Neuron (in vitro differentiated cells): ENCODE measurements around the gene ZNF185.
"Not testable (repeated sequence)": the region's sequence is repeated elsewhere in the genome, so short reads cannot be mapped to it uniquely, and the experiment has no call there.

Experiments used
- H2AFZ ChIP-seq: one replicate; pipeline ENCODE4 v1.6.1; 2013; ENCODE audit warnings: low read depth, mild to moderate bottlenecking, inconsistent platforms, low read length, moderate library complexity
- H3K27me3 ChIP-seq: one replicate; pipeline ENCODE4 v1.6.1; 2013; ENCODE audit warnings: low read length; ENCODE audit not compliant: insufficient read depth
- H3K36me3 ChIP-seq: one replicate; pipeline ENCODE4 v1.6.1; 2013; ENCODE audit warnings: low read length; ENCODE audit not compliant: insufficient read depth
- H3K4me1 ChIP-seq: one replicate; pipeline ENCODE4 v1.6.1; 2013; ENCODE audit warnings: low read length; ENCODE audit not compliant: insufficient read depth
- H3K4me3 ChIP-seq: 2 replicates; pipeline ENCODE4 v1.5.1; 2013; ENCODE audit warnings: mild to moderate bottlenecking, low read length, moderate library complexity
- H3K9me3 ChIP-seq: one replicate; pipeline ENCODE4 v1.6.1; 2013; ENCODE audit warnings: low read length

Gene ZNF185

GRCh38 chrX:152899874-152900719, 2.2 kb downstream of the ZNF185 start:
- H3K4me1 ChIP-seq = no peaks in the 10 kb centered on the region
- H3K36me3 ChIP-seq = no peaks in the 10 kb centered on the region
- no peak overlapping the region for H2AFZ ChIP-seq
- no peak overlapping the region for H3K4me3 ChIP-seq
- H3K27me3 ChIP-seq = peaks cover 37% of the 10 kb centered on the region
- no peaks in the 10 kb centered on the region for H3K9me3 ChIP-seq

GRCh38 chrX:152900937-152901445, 3.1 kb downstream of the ZNF185 start:
- H3K27me3 ChIP-seq = peaks cover 34% of the 10 kb centered on the region
- H3K4me1 ChIP-seq = peaks cover under 1% of the 10 kb centered on the region
- H3K36me3 ChIP-seq = no peaks in the 10 kb centered on the region
- H3K9me3 ChIP-seq = no peaks in the 10 kb centered on the region
- no peak overlapping the region for H3K4me3 ChIP-seq
- H2AFZ ChIP-seq = no peak overlapping the region

DNA sequence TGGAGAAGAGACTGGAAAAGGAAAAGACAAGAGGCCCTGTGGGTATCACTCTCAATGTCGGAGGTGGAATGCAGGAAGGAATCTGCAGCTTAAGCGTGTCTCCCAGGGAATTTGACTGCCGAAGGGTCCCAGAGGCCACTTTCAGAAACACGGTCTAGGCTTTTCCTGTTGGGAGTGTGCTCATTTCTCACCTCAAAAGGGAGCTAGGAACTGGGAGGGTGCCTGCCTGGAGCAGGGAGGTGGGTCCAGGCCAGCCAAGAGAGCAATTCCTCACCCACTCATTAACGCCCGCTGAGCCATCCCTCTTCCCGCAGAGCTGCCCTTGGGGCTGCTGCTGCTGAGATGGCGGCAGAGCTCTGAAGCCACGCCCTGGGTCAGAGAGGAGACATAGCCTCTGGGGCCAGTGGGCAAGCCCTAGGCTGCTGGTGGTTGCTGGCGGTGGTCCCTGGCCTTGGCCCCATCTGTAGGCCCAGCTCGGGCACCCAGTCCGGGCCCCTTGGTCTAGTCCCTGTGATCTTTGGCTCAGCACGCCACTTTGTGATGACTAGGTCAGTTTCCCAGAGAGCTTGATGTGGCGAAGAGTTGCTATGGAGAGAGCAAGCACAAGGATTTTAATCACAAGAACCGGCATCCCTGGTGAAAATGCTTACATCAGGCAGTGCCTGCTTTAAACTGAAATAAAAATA, 4.1 kb downstream of the ZNF185 start:
- Histone ChIP-seq H3K4me1 (peaks cover 10% of the 10 kb centered on the region), H2AFZ (no peak overlapping the region), H3K36me3 (no peaks in the 10 kb centered on the region), H3K9me3 (no peaks in the 10 kb centered on the region), H3K27me3 (peaks cover 32% of the 10 kb centered on the region), H3K4me3 (no peak overlapping the region)

- Histone ChIP-seq H3K4me1 (peaks cover 12% of the 10 kb centered on the region), H3K4me3 (no peak overlapping the region), H3K36me3 (no peaks in the 10 kb centered on the region), H3K27me3 (peaks cover 28% of the 10 kb centered on the region), H3K9me3 (no peaks in the 10 kb centered on the region), H2AFZ (no peak overlapping the region)
Measured at GRCh38 chrX:152902502-152902820, 4.6 kb downstream of the ZNF185 start.

DNA sequence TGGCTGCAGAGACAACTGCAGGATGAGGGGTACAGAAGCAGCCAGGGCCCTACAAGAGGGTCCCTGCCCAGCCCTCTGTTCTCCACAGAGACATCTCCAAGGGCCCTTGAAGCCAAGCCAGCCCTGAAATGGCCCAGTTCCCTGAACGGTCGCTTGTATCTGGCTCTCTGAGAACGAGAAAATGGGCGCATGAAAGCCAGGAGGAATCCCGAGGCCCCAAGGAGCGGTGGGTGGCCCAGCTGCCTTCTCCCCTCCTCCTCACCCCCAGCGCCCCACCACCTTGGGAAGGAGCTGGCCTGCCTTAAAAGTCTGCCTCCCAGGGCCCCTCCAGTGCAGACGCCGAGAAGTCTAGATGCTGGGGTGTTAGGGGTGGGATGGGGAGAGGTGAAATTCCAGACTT, 5.7 kb downstream of the ZNF185 start:
- Histone ChIP-seq H2AFZ (no peak overlapping the region), H3K4me3 (no peak overlapping the region), H3K27me3 (peaks cover 25% of the 10 kb centered on the region), H3K4me1 (peaks cover 14% of the 10 kb centered on the region), H3K9me3 (no peaks in the 10 kb centered on the region), H3K36me3 (no peaks in the 10 kb centered on the region)

DNA sequence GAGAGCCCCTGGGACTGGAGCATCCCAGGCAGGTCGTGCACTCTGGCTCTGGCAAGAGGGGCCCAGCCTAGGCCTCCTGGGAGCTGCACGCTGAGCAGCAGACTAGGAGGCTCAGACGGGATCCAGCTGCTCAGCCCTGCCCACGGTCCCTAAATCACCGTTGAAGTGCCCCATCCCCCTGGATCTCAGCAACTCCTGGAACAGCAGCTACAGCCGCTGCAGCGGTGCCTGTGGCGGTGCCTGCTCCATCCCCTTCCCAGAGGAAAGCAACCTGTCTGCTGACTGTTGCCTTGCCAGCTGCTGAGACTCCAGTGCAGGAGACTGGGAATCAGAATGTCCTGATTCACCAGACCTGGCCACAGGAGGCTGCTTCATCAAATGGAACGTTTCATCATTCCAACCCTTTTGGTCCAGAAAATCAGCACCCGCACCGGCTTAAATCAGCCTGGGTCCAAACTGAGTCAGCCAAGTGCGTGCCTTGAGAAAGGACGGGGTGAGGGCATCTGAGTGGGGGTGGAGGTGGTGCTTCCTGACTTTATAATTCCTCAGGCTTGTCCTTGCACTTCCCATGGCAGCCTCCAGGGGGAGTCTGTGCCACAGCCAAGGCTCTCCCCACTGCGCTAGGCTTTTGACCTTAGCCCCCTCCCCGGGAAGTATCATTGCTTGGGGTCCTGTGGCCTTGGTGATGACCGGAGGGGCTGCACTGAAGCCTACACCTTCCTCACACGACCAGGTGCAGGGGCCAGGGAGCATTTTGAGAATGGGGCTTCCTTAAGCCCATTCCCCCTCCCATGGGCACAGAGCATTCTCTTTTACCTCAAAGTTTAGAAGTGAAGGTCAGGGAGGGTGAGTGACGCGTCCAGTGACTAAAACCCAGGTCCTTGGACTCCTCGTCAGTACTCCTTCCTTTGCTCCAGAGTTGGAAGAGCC, 6.5 kb downstream of the ZNF185 start:
- Histone ChIP-seq H3K36me3 (no peaks in the 10 kb centered on the region), H2AFZ (no peak overlapping the region), H3K4me3 (no peak overlapping the region), H3K4me1 (peaks cover 14% of the 10 kb centered on the region), H3K9me3 (no peaks in the 10 kb centered on the region), H3K27me3 (peaks cover 22% of the 10 kb centered on the region)

GRCh38 chrX:152905081-152905420, 7.2 kb downstream of the ZNF185 start:
- Histone ChIP-seq H3K4me1 (peaks cover 14% of the 10 kb centered on the region), H2AFZ (no peak overlapping the region), H3K36me3 (no peaks in the 10 kb centered on the region), H3K9me3 (no peaks in the 10 kb centered on the region), H3K4me3 (no peak overlapping the region), H3K27me3 (peaks cover 18% of the 10 kb centered on the region)

- peaks cover 14% of the 10 kb centered on the region for H3K4me1 ChIP-seq
- no peaks in the 10 kb centered on the region for H3K36me3 ChIP-seq
- no peaks in the 10 kb centered on the region for H3K27me3 ChIP-seq
- H2AFZ ChIP-seq = no peak overlapping the region
- H3K9me3 ChIP-seq = no peaks in the 10 kb centered on the region
- peak overlapping the region; percentile 32 for H3K4me3 ChIP-seq
Measured at GRCh38 chrX:152907084-152907651, 9.3 kb downstream of the ZNF185 start.

- peaks cover 14% of the 10 kb centered on the region for H3K4me1 ChIP-seq
- no peak overlapping the region for H3K4me3 ChIP-seq
- H3K27me3 ChIP-seq = no peaks in the 10 kb centered on the region
- no peaks in the 10 kb centered on the region for H3K36me3 ChIP-seq
- no peaks in the 10 kb centered on the region for H3K9me3 ChIP-seq
- H2AFZ ChIP-seq = no peak overlapping the region
Measured at GRCh38 chrX:152908486-152908885, 10.6 kb downstream of the ZNF185 start.

DNA sequence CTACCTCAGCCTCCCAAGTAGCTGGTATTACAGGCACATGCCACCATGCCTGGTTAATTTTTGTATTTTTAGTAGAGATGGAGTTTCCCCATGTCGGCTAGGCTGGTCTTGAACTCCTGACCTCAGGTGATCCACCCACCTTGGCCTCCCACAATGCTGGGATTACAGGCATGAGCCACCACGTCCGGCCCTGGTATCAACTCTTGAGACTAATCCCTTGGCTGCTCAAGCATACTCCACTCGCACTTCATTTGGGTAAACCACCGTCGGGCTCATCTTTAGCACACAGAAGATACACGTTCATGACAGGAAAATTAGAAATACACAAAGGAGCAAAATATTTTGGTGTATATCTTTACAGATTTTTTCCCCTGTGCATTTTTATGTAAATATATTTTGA, 12.2 kb downstream of the ZNF185 start:
- H2AFZ ChIP-seq, H3K4me3 ChIP-seq: not testable (repeated sequence)

GRCh38 chrX:152912106-152912505, 14.2 kb downstream of the ZNF185 start:
- peaks cover 7% of the 10 kb centered on the region for H3K4me1 ChIP-seq
- H2AFZ ChIP-seq = no peak overlapping the region
- no peak overlapping the region for H3K4me3 ChIP-seq
- no peaks in the 10 kb centered on the region for H3K36me3 ChIP-seq
- H3K27me3 ChIP-seq = no peaks in the 10 kb centered on the region
- H3K9me3 ChIP-seq = no peaks in the 10 kb centered on the region

More for the DNA sequence above, 12.2 kb downstream of the ZNF185 start:
- H3K4me1 ChIP-seq = peaks cover 14% of the 10 kb centered on the region
- not testable (repeated sequence) for H3K9me3 ChIP-seq, H3K27me3 ChIP-seq, H3K36me3 ChIP-seq

DNA sequence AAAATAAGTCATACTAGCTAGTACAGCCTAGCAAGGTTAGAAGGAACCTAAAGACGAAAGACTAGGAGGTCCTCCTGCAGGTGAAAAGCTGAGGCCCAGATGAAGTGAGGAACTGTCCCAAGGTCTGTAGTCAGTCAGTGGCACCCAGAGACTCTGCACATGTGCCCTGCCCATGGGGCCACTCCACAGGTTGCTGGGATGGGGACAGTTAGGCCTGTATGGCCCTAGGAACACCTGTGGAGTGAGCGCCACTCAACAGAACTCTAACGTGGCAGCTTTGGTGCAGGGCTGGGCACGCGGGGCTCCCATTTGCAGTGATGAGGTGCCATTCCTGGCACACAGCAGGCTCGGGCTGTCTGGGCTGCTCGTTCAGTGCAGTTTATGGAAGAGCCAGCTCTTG, 14.8 kb downstream of the ZNF185 start:
- Histone ChIP-seq H3K36me3 (no peaks in the 10 kb centered on the region), H3K4me3 (no peak overlapping the region), H3K4me1 (peaks cover 3% of the 10 kb centered on the region), H3K27me3 (no peaks in the 10 kb centered on the region), H3K9me3 (no peaks in the 10 kb centered on the region), H2AFZ (no peak overlapping the region)
